ENCODE measurements around the gene MIDN. TPM values are rescaled to one million over a fixed set of nuclear protein-coding genes. Genes with fewer than 3 reads are reported as not detected.
A peak's percentile ranks its signal among the peaks of the same experiment; 100 is the strongest.
"Not testable (repeated sequence)": the region's sequence is repeated elsewhere in the genome, so short reads cannot be mapped to it uniquely, and the experiment has no call there.

Gene MIDN
- total RNA-seq, 1 donor from 2014 or later = 170 TPM

DNA sequence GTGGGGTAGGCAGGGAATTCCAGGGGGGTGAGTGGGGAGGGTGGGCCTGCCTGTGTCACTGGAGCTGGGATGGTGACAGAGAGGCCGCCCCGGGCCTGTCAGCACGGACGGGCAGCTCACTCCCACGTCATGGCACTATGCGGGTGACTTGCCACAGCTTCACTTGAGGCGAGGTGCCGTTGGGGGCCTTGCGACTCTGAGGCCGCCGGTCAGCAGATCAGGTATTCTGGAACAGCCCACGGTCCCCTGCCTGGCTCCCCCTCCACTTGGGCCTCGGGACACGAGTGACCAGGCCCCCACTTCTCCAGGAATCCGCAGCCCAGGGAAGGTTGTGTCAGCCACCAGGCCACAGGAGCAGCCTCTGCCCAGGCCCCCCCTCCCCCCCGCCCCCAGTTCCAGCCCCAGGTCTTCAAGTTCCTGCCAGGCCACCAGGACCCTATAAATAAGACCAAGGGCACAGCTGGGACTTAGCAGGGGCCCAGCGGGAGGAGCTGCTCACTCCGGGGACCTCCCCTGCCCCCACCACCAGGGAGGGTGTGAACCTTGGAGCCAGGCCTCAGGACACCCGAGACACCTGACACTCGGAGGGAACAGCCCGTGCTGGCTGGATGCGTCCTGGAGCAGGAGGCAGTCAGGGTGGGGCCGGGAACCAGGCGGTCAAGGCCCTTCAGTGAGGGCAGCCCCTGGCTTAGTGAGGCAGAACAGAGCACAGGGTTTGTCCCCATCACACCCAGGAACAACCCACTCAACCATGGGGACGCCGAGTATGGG lies 2.7 kb upstream of the MIDN start:
- TF ChIP-seq CTCF (IDR thresholded peaks at IDR 0.05) (no peak), POLR2AphosphoS5 (IDR thresholded peaks at IDR 0.05; ENCODE audit: insufficient read depth in 1 of 2, low read depth in 1 of 2) (peak in 1 of 2 donors; percentile 69)
- intact Hi-C loops (cut with DNase I) = loop anchor here (5.0 to 10.0 kb wide), 2 partner anchors 223 to 321 kb away; partner anchors contain the start of genes ARID3A, RNU6-2 and TMEM259
- no peaks in the 10 kb centered on the region for H3K9me3 ChIP-seq
- H3K4me1 ChIP-seq = peaks cover 67% of the 10 kb centered on the region
- H3K36me3 ChIP-seq = no peaks in the 10 kb centered on the region
- H3K27me3 ChIP-seq = no peaks in the 10 kb centered on the region
- DNase-seq (ENCODE audit: extremely low spot score in 2 of 2) = no peak
- H3K4me3 ChIP-seq = peak overlapping the region in 1 of 2 donors; percentile 32
- peak overlapping the region; percentile 100 for H3K27ac ChIP-seq

DNA sequence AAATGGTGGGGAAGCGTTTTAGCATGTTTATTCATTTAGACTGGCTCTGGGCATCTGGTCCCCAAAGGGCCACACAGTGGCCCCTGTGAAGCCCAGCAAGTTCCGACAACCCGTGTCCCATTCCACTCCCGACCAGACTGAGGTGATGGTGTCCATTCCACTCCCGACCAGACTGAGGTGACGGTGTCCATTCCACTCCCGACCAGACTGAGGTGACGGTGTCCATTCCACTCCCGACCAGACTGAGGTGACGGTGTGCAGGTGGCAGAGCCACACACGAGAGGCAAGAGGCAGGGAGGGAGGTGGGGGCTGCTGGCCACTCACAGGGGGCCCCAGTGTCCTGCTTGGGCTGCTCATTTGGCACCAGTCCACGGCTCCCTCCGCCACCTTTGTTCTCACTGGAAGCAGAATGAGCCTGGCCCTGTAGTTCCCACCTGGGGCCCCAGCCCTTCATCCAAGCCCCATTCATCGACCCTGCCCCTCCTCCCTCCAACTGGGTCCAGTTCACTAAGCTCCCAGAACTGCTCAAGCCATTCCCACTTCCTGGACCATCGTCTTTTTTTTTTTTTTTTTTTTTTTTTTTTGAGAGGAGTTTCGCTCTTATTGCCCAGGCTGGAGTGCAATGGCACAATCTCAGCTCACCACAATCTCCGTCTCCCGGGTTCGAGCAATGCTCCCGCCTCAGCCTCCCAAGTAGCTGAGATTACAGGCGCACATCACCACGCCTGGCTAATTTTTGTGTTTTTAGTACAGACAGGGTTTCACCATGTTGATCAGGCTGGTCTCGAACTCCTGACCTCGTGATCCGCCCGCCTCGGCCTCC lies 1.9 kb upstream of the MIDN start:
- not testable (repeated sequence) for DNase-seq (ENCODE audit: extremely low spot score in 2 of 2); H3K4me3 ChIP-seq; H3K9me3 ChIP-seq; H3K27me3 ChIP-seq; H3K36me3 ChIP-seq
- H3K27ac ChIP-seq = peak overlapping the region; percentile 100
- H3K4me1 ChIP-seq = peaks cover 63% of the 10 kb centered on the region
- intact Hi-C loops (cut with DNase I) = loop anchor here (5.0 to 10.0 kb wide), 2 partner anchors 224 to 322 kb away; partner anchors contain the start of genes ARID3A, RNU6-2 and TMEM259

DNA sequence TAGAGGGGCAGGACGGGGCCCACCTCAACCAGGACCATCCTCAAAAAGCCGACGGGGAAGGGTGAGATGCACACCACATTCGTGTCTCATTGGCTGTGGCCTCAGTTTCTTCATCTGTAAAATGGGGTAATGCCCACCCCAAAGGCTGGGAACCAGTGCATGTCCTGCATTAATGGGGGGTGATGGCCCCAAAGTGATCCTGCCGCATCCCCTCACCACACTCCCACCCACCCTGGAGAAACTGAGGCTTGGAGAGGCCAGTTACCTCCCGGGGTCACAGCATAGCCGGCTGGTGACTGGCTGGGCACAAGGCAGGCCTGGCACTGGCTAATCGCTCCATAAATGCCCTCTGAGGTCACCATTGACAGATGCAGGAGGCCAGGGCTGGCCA lies 640 bp upstream of the MIDN start:
- H3K27me3 ChIP-seq = no peaks in the 10 kb centered on the region
- peaks cover 62% of the 10 kb centered on the region for H3K4me1 ChIP-seq
- no peak for DNase-seq (ENCODE audit: extremely low spot score in 2 of 2)
- intact Hi-C loops (cut with DNase I) = loop anchor here (1.0 to 10.0 kb wide), 3 partner anchors 20 to 323 kb away; partner anchors contain the start of genes ARID3A, RNU6-2 and TMEM259
- H3K27ac ChIP-seq = peak overlapping the region; percentile 100
- no peaks in the 10 kb centered on the region for H3K9me3 ChIP-seq
- no peaks in the 10 kb centered on the region for H3K36me3 ChIP-seq
- peak overlapping the region; percentile 79 to 85 for H3K4me3 ChIP-seq
- TF ChIP-seq CTCF (IDR thresholded peaks at IDR 0.05) = no peak
- TF ChIP-seq POLR2A (IDR thresholded peaks at IDR 0.05) = no peak
- TF ChIP-seq POLR2AphosphoS5 (IDR thresholded peaks at IDR 0.05; ENCODE audit: insufficient read depth in 1 of 2, low read depth in 1 of 2) = no peak

DNA sequence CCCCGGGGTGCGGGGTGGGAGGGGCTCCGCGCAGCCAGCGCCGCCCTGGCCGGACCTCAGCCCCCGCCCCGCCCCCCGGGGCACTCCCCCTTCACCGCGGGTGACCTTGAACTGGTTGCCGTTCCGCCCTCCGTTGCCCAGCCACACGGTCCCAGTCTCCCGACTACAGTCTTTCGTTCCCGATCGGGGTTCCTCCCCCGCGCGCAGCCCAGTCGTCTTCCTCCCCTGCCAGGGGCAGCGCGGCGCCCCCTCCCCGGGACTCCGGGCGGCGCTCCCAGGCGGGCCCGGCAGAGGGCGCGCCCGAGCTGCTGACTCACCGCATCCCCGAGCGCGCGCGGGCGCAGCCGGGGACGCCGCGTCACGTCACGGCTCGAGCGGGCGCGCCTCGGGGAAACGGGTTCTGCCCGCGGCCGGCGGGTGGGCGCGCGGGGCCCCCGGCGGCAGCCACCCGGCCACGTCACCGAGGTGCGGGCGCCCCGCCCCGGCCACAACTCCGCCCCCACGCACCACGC lies 459 bp downstream of the MIDN start:
- DNase-seq (ENCODE audit: extremely low spot score in 2 of 2) = no peak
- peaks cover 0 to 1% of the 10 kb centered on the region in 2 donors for H3K36me3 ChIP-seq
- peak overlapping the region; percentile 100 for H3K27ac ChIP-seq
- TF ChIP-seq POLR2A (IDR thresholded peaks at IDR 0.05) = no peak
- no peak for TF ChIP-seq POLR2AphosphoS5 (IDR thresholded peaks at IDR 0.05; ENCODE audit: insufficient read depth in 1 of 2, low read depth in 1 of 2)
- TF ChIP-seq CTCF (IDR thresholded peaks at IDR 0.05) = peak; percentile 71 to 94 (median 73)
- intact Hi-C loops (cut with DNase I) = loop anchor here (1.0 to 10.0 kb wide), 3 partner anchors 18 to 324 kb away; partner anchors contain the start of genes ARID3A, RNU6-2 and TMEM259
- no peaks in the 10 kb centered on the region for H3K27me3 ChIP-seq
- no peaks in the 10 kb centered on the region for H3K9me3 ChIP-seq
- H3K4me1 ChIP-seq = peaks cover 58% of the 10 kb centered on the region
- H3K4me3 ChIP-seq = peak overlapping the region; percentile 79 to 85

- Histone ChIP-seq H3K27ac (peak overlapping the region; percentile 100), H3K4me1 (peaks cover 58% of the 10 kb centered on the region), H3K27me3 (no peaks in the 10 kb centered on the region), H3K4me3 (peak overlapping the region; percentile 79 to 85), H3K36me3 (peaks cover 0 to 7% of the 10 kb centered on the region in 2 donors), H3K9me3 (no peaks in the 10 kb centered on the region)
- intact Hi-C loops (cut with DNase I) = loop anchor here (5.0 to 10.0 kb wide), 2 partner anchors 227 to 325 kb away; partner anchors contain the start of genes ARID3A, RNU6-2 and TMEM259
- no peak for DNase-seq (ENCODE audit: extremely low spot score in 2 of 2)
- TF ChIP-seq POLR2AphosphoS5 (IDR thresholded peaks at IDR 0.05; ENCODE audit: insufficient read depth in 1 of 2, low read depth in 1 of 2) = peak; percentile 25 to 86
- peak; percentile 37 to 98 for TF ChIP-seq POLR2A (IDR thresholded peaks at IDR 0.05)
- no peak for TF ChIP-seq CTCF (IDR thresholded peaks at IDR 0.05)
Observed at GRCh38 chr19:1249298-1249989, 1.1 kb downstream of the MIDN start.

Data from vagina (tissue), 2 donors.